Non-pigmented ciliary epithelial cell (primary cell): ENCODE data around the gene HSPG2.

Experiments used
- DNase-seq: peaks from one replicate; pipeline ENCODE4 v3.0.0-alpha.2; 2010; ENCODE audit warnings: low read depth

The HSPG2 gene

DNA sequence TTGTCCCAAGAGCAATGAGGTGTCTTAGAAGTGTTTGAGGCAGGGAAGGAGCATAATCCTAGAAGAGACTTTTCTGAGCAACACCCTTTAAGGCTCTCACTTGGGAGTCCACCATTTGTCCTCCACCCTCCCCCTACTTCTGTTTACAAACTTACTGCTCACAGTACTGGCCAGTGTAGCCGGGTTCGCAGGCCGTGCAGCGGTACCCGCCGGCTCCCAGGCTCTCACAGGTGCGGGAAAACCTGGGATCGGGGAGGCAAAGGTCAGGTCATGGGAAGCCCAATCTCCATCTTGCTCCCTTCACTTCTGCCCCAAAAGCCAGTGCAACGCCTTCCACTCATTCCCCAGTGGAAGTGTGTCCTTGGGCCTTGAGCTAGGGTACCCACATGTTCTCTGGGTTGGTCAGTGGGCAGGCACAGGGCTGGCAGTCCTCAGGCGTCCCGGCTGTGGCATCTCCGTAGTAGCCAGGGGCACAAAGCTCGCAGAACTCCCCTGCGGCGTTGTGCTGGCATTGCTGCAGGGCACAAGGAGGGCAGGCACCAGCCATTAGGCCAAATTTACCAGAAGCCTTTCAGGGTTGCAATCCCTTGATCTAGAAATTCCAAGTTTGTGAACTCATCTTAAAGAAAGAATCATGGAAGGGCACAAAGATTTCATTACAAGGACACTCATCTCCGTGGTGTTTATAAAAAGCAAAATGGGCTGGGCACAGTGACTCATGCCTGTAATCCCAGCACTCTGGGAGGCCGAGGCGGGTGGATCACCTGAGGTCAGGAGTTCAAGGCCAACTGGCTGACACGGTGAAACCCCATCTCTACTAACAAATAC, 75.3 kb downstream of the HSPG2 start:
- no peak for DNase-seq

DNA sequence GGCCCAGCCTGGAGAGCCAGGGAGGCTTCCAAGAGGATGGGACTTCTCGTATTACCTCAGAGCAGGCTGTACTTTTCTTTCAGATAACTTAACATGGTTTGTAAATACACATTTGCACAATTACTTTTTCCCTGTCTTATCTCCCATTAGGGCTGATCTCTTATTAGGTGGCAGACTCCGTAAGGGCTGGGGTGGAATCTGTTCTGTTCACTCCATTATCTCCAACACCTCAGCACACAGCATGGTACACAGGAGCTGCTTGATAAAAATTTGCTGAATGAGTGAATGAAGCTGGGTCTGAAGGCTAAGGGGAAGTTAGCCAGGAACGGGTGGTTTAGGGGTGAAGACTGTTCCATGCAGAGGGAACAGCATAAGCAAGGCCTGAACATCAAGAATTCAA, 76.1 kb downstream of the HSPG2 start:
- DNase-seq: no peak

DNA sequence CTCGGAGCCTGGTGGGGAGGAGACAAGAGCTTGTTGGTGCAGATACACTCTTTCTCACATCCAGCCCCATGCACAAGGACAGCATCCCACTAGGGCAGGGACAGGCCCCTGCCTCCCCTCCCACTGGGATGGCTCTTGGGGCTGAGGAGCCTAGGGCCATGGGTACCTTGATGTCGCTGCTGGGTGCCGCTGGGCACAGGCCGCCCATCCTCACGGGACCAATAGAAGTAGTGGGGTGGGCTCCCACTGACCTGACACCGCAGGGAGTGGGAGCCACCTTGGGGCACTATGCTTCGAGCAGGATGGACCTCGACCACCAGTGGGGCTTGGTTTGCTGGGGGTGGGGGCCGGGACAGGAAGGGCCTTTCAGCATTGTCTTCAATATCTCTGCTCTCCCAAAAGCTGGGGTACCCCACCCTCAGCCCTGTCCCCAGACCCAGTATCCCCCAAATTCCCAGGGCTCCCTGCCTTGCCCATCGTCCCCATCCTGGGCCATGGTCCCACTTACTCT, 77.4 kb downstream of the HSPG2 start:
- DNase-seq: no peak

DNA sequence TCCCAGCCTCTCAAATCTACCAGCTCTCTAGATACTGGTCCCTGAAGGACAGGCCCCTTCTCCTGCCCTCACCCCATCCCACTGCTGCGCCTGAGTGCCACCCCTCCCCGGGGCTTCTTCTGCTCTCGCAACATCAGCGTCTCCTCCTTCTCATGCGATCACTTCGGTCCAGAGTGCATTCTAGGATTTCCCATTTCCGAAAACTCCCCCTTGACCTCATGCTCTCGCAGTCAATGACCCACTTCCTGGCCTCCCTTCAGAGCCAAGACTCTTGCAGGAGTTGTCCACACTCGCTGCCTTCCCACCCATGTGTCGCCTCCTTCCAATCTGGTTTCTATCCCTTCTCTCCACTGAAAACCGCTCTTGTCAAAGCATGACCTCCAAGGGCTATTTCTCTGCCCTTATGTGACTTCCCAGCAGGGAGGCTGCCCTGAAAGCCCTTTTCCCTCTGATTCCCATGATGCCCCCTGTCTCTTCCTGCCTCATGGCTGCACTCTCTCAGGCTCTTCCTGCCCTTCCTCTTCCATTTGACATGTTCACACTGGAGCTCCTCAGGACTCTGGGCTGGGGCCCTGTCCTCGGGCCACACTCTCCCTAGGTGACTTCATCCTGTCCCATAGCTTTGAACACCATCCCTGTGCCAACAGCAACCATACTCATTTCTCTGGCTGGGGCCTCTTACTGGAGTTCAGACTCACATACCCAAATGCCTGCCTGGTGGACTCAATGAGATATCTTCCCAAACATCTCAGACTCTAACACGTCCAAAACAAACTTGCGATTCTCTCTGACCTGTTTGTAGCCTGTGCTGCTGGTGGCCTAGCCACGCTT, 79.1 kb downstream of the HSPG2 start:
- no peak for DNase-seq

DNA sequence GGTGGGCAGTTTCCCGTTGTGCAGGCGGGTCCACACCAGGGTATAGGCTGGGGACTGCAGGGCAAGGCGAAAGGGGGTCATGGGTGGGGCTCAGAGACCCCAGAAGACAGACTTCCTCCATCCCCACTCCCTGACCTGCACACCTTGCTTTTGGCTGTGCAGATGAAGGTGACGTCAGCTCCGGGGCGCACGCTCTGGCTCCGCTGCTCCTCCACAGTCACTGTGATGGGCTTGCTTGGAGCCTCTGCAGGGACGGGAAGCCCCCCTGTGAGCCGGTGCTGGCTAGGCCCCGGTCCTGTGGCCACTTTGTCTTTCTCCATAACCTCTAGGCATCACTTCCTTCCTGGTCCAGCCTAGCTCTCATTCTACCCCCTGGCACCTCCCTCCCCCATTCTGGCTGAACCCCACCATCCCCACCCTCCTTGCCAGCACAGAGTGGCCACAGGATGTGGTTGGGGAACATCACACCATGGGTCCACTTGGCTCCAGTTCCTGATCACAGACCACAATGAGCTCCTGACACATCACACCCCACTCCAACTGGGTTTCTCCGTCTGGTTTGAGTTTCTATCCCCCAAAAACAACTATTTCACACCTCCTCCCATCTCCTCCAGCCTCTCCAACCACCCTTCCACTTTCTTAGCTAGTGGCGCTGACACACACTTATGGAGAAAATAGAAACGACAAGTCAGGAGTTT, 79.8 kb downstream of the HSPG2 start:
- DNase-seq: no peak

DNA sequence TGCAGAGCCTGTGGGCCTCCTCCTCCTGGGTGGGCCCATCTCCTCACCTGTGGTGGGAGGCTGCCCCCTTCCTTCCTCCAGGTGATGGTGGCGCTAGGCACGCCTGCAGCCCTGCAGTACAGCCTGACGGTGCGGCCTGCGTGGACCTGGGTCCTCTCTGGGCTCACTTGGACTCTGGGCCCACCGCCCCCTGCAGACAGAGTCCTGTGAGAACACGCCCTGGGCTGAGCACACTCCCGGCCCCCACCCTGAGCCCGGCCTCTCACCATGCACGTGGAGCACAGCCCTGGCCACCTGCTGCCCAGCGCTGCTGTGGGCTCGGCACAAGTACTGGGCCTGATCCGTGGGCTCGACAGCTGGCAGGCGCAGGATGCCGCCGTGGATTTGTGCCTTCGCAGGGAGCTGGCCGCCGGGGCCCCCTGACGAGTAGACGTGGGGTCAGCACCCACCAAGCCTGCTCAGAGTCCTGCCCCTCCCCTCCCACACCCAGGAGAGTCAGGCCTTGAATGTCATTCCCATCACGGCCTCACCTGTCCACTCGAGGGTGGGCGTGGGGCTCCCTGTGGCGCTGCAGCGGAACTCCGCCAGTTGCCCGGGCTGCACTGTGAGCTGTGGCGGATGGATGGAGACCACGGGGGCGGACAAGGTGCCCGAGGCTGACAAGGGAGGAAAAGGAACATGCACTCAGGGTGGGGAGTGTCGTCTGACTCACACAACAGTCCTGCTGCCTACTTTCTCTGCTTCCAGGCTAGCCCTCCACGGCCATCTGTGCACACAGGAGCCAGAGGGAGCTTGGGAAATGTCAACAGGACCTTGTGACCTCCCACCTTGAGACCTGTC, 81.6 kb downstream of the HSPG2 start:
- DNase-seq: no peak

DNA sequence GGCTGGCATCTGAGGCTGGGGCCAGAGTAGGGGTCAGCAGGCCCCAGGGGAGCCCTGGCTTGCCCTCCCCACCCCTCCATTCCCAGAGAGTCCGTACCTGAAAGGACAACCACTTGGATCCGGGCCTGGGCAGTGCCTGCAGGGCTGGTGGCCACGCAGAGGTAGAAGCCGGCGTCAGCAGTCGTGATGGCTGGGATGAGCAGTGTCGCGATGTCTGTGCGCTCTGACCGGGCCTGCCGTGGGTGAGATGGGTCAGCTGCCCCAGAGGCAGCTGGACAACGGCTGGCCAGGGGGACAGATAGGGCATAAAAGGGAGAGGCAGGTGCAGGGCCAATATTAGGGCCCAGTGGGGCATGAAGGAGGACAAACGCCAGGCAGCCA, 82.4 kb downstream of the HSPG2 start:
- DNase-seq: no peak

DNA sequence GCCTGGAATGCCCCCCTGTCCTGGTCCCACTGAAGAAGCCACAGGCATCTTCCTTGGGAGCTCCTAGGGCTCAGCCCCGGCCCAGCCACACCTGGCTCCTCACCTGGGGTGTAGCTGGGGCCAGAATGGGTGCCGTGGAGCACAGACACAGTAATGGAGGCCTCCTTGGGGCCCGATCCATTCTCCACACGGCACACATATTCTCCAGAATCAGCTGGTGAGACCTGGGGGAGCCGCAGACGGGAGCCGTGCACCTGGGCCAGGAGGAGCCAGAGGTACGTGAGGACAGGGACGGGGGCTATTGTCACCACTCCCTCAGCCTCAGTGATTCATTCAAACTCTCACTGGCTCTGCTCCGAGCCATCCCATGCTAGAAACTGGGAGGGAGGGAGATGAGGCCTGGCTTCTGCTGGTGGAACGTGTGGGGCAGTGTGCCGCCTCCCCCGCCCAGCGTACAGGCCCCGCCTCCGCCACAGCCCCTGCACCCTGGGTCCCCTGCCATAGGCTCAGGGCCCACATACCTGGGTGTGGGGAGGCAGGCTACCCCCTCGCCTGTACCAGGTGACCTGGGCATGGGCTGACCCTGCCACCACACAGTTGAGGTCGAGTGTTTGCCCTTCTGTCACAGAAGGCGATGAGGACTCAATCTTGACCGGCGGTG, 82.9 kb downstream of the HSPG2 start:
- DNase-seq: no peak

DNA sequence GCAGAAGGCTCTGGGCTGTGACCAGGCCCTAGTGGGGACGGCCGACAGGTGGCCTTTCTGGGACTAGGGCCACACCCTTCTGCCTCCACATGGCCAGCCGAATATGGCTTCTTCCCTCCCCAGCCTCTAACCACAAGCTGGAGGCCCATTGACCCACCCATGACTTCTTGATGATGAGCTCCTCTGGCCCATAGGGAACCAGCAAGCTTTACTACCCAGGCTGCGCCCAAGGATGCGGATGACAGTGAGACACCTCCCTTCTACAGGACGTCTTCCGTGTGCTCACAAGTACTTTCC, 84.0 kb downstream of the HSPG2 start:
- no peak for DNase-seq

DNA sequence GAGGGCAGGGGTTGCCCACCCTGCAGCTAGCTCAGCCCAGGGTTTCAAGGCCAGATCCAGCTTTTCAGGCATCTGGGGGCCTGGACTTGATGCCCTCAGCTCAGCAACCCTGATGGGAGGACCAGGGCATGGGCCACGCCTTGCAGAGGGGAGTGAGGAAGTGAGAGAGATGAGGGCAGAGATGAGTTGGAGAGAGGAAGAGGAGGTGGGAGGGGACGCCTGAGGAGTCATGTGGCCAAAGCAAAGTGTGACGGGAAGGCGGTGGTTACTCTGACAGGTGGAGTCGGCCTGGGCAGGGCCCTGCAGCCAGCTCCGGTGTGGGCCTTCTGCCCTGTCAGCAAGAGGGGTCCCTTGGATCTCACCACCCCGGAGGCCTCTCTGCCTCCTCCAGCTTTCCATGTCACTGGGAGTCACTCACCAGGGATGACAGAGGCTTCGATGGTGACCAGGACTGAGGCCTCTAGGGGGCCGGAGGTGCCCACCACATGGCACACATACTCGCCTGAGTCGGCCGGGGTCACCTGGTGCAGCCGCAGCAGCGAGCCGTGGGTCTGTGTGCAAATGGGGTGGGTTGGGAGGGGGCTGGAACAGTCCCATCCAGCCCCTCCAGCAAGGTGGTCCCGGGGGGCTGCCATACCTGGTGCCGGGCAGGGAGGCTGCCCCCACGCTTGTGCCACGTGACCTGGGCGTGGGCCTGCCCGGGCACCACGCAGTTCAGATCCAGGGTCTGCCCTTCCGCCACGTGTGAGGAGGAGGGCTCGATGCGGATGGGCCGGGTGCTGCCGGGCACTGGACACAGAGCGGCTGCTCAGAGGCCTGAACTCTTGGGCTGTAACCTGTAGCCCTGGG, 84.6 kb downstream of the HSPG2 start:
- no peak for DNase-seq

DNA sequence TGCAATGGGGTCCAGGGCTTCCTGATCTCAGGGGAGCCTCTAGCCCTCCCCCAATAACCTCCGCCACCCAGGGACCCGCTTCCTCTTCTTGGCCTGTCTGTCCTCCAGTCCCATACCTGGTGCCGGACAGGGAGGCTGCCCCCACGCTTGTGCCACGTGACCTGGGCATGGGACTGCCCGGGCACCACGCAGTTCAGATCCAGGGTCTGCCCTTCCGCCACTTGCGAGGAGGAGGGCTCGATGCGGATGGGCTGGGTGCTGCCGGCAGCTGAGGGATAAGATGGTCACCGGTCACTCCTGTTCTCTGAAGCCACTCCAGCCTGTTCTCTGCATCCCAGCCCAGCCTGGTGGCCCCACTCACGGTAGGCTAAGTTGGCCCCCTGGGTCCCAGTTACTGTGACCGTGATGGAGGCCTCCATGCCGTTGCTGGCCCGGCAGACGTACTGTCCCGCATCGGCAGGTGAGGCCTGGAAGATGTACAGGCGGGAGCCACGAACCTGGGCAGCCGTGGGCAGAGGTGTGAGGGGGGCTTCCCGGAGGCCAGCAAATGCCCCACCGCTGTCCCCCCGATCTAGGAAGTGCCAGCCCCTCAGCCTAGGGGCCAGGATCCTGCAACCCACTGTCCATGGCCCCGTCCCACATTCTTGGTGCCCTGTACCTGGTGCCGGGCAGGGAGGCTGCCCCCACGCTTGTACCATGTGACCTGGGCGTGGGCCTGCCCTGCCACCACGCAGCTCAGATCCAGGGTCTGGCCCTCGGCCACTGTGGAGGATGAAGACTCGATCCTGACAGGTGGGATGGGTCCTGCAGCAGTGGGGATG, 85.5 kb downstream of the HSPG2 start:
- no peak for DNase-seq

DNA sequence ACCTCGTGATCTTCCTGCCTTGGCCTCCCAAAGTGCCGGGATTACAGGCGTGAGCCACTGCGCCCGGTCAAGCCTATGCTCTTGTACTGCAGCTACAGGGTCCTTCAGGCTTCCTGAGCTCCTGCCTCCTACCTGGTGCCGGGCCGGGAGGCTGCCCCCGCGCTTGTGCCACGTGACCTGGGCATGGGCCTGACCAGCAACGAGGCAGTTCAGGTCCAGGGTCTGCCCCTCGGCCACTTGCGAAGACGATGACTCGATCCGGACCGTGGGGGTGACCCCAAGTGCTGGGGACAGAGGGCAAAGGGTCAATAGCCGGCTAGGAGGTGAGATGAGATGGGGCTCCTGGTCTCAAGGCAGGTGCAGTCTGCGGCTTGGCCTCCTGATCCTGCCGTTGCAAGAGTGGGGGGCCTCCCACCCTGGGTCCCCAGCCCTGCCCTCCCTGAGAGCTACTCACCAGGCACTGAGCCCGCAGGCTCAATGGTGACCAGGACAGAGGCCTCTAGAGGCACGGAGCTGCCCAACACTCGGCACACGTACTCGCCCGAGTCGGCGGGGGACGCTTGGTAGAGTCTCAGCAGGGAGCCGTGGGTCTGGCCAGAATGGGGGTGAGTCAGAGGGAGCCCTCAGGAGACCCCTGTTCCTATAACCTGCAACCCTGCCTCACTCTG, 87.1 kb downstream of the HSPG2 start:
- DNase-seq: no peak

DNA sequence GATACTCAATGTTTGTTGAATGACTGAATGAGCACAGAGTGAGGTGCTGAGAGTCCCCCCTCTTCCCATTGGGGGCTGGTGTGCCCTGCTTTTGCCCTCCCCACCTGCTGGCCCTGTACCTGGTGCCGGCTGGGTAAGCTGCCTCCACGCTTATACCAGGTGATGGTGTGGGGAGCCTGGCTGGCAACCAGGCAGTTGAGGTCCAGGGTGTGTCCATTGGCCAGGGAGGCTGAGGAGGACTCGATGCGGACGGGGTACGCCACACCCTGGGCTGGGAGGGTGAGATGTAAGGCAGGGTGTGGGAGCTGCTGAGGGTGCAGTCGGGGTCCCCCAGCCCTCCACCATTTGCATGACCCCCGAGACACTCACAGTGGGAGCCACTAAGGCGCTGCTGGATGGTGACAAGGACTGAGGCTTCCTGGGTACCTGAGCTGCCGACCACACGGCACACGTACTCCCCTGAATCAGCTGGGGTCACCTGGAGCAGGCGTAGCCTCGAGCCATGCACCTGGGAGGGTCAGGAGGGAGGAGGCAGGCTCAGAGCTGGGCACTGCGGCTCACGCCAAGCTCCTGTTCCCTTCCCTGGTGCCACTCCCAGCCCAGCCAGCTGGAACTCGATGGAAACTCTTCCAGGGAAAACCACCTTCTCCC, 88.5 kb downstream of the HSPG2 start:
- no peak for DNase-seq

DNA sequence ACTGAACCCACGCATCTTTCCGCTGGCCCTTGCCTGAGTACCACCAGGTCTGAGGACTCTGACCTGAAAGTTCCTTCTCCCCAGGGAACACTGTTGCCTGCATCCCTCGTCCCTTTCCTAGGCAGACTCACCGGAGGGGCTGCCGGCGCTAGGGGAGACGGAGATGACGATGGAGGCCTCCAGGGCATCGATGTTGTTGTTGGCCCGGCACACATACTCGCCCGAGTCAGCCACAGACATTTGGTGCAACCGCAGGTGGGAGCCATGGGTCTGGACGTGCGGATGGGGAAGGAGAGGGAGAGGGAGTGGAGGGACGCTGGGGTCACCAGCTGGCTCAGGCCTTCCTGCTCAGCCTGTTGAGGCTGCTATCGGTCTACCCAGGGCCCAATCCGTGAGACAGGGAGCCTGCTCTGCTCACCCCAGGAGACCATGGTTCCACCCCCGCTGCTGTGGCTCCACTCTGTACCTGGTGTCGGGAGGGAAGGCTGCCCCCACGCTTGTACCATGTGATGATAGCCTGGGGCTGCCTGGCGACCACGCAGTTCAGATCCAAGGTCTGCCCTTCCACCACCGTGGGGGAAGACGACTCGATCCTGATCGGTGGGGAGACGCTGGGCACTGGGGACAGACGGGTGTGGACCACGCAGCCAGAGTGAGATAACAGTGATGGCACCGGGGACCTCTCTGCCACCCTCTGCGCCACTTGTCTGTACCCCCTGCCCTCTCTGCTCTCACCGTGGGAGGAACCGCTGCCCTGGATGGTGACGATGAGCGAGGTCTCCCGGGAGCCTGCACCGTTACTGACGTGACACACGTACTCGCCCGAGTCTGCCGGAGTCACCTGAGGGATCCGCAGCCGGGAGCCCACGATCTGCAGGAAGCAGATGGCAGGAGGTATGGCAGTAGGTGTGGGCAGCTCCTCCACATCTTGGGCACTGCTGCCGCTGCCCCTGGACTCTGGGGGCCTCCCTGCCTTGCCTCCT, 89.6 kb downstream of the HSPG2 start:
- DNase-seq: no peak

DNA sequence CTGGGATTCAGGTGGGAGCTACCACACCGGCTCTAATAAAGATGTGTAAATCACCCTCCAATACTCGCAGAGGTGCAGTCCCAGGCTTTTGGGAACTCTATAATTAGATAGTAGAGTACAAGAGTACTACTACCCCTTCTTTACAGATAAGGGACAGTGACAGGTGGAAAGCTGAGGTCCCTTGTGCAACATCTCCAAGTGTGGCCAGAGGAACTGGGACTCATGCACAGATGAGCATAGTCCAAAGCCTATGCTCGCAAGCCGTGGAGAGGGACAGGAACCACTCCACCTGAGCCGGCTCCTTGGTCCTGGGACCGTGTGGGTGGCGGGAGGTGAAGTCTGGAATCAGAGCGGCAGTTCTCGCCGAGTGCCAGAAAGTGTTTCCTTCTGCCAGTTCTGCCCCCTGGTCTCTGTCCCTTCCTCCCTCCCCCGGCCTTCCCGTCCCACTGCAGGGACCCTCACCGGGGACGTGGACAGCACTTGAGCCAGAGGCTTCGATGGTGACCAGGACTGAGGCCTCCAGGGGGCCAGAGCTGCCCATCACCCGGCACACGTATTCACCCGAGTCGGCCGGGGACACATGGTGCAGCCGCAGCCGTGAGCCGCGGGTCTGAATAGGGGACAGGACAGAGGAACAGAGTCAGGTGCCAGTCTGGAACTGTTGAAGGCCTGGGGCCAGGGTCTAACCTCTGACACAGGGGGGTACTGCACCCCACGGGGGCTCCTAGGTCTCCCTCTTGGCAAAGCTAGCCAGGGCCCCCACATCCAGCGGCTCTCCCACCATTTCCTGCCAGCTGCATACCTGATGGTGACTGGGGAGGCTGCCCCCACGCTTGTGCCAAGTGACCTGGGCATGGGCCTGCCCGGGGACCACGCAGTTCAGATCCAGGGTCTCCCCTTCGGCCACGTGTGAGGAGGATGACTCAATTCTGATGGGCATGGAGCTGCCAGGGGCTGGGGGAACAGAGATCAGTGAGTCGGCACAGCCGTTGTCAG, 91.2 kb downstream of the HSPG2 start:
- DNase-seq: no peak

DNA sequence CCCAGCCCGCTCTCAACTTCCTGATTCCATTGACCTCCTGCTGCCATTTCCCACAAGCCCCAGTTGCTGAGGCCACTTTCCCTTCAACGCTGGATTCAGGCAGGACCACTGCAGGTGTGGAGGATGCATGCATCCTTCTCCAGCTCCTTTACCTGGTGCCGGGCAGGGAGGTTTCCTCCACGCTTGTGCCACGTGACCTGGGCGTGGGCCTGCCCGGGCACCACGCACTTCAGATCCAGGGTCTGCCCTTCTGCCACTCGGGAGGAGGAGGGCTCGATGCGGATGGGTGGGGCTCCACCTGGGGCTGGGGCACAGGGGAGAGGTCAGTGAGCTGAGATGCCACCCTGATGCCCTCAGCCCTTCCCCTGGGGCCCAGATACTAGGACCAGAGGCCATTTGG, 93.1 kb downstream of the HSPG2 start:
- DNase-seq: no peak
